Limb (tissue), 2 donors: ENCODE data around the gene CLCN7.
"Not testable (repeated sequence)": the region's sequence is repeated elsewhere in the genome, so short reads cannot be mapped to it uniquely, and the experiment has no call there.

Experiments used
- DNase-seq, 2 donors: peaks; one replicate each; pipeline ENCODE4 v3.0.0-alpha.2; 2016; ENCODE audit errors: extremely low spot score in 2 of 2

Gene CLCN7

DNA sequence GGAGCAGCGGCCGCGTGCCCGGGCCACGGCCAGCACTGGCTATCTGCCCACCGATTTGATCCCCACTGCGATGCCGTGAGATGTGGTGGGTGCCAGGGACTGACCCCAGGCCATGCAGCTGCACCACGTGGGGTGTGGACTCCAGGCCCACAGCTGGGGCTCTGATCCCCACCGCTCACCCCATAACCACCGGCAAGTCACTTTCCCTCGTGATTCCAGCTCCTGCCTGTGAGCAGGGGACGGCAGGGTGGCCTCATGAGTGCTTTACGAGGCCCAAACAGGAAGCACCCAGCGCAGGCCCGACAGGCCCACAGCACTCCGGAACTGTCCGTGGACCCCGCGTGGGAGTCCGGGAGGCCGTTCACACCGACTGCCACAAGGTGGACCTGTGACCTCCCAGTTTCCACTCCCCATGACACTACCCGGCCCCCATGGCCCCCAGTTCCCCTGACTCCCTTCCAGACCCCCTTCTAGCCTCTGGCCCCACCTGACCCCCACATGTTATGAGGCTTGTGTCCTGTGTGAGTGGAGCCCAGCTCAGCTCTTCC lies 13.3 kb upstream of the CLCN7 start:
- DNase-seq, result no peak

DNA sequence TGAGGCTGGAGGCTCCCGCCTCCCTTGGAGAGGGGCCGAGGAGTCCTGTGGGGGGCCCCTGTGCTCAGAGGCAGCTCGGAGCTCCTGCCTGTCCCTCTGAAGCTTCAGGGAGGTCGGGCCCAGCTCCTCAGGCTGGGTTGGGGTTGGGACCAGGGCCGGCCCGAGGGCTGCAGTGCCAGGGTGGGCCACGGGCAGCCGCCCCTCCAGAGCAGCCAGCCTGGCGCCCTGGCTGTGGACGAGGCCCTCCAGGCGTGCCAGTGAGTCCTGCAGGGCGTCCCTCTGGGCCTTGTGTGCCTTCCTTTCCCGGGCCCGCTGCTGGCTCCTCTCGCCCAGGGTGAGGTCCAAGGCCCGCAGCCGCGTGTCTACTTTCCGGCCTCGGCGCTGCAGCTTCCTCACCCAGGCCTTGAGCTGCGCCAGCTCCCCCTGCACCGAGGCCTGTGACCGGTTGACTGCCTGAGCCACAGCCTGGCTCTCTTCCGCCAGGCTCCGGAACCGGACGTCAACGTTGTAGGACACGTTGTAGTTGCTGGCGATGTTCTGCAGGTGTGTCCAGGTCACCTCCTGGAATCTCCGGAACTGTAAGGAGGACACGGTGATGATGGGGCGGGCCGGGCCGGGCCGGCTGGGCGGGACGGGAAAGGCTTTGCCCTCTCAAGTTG lies 12.7 kb upstream of the CLCN7 start:
- no peak for DNase-seq

DNA sequence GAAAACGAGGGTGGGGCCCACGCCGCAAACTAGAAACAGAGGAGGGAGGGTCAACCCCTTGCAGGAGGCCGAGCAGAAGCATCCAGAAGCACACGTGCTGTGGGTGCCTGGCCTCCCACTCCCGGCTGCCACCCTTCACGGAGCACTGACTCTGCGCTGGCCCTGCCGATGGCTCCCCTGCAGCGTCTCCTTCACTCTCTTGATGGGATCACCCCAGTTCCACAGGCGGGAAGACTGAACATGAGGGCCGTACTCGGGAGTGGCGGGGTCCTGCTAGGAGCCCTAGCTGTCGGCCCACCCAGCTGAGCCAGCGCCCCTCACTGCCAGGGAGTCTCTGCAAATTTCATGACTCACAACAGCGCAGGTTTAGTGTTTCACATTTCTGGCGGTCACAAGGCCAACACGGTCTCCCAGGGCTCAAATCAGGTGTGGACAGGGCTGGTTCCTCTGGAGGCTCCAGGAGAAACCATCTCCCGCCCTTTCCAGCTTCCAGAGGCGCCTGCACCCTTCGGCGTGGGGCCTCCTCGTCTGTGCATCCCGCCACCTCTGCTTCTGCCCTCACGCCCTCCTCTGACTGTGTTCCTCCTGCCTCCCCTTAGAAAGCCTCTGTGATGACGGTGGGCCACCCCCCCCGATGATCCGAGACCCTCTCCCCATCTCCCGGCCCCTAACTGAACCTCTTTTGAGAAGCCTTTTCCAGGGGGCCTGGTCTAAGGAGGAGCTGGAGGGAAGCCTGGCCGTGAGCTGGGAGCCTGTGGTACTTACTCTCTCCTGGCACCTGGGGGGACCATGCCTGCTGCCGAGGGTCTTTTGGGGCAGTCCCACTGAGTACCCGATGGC lies 11.9 kb upstream of the CLCN7 start:
- no peak for DNase-seq

DNA sequence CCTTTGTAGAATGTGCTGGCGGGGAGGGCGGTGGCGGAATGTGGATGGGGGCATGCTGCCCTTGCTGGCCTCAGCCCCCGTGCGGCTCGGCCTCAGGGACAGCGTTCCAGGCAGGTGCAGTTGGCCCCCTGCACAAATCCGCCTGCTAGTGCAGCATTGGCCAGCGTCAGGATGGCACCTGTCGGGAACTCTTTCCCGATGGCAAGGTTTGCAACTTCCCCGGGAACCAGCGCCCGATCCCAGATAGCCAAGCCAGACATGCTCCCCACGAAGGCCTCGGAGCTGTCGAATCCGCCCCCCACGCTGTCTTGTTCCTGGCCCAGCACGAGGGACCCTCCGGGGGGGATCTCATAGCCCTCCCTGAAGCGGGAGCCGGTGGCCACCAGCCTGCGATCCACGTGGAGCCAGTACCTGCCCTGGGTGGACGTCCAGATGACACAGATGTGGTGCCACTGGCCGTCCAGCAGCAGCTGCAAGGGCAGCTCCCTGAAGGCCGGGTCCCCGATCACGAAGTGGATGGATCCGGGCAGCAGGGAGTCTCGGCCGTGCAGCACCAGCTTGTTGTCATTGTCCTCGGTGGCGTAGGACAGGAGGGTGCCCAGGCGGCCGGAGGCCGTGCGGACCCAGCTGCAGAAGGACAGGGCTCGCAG lies 11.1 kb upstream of the CLCN7 start:
- DNase-seq, result no peak

DNA sequence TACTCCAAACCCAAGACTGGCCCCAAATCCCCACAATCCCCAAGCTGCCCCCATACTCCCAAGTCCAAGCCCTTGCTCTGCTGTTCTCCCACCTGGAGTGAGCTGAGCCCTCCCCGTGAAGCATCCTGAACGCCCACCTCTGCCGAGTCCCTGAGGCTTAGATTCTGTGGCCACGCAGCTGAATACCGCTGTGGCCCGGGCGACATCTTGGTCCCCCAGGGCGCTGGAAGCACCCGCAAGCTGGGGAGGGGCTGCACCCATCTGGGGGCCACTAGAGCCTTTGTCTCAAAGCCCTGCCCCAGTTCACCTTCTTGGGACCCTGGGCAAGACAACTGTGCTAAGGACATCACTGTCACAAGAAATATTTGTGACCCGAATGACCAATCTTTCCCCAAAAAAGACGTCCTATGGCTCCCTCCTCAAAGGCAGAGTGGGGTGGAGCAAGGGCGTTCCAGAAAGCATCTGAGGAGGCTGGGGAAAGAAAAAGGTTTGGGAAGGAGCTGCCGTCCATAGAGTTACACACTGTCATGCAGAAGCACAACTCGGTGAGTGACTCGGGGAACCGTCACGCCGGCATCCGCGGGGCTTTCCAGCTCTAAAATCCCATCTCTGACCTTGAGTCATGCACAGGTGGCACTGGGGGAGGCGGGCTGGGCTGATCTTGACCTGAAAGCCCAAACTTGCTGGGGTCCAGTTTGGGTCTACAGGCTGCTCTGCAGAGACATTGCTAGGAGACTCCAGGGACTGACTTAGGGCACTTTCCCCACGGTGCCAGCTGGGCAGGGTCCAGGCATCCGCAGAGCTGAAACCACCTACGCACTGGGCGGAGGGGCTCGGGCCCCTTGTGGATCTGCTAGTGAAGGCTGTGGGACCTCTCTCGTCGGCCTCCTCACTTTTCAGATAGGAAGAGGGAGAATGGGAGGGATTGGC lies 7.3 kb upstream of the CLCN7 start:
- DNase-seq, result no peak

DNA sequence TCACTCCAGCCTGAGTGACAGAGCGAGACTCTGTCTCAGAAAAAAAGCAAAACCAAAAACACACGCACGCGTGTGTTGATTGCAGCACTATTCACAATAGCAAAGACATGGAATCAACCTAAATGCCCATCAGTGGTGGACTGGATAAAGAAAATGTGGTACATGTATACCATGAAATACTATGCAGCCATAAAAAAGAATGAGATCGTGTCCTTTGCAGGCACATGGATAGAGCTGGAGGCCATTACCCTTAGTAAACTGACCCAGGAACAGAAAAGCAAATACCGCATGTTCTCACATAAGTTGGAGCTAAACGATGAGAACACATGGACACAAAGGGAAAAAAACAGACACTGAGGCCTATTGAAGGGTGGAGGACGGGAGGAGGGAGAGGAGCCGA lies 4.1 kb upstream of the CLCN7 start:
- DNase-seq, result not testable (repeated sequence)

DNA sequence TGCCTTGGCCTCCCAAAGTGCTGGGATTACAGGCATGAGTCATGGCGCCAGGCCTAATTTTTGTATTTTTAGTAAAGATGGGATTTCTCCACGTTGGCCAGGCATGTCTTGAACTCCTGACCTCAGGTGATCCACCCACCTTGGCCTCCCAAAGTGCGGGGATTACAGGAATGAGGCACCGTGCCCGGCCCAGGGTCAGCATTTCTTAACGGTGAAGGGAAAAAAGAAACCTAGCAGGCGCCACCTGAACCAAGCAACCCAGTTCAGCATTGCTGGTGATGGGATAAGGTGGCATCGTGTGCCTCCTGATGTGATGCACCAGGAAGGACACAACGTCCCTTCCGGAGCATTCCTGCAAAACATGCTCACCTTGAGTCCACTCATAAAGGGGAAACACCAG lies 2.2 kb upstream of the CLCN7 start:
- DNase-seq, result no peak

DNA sequence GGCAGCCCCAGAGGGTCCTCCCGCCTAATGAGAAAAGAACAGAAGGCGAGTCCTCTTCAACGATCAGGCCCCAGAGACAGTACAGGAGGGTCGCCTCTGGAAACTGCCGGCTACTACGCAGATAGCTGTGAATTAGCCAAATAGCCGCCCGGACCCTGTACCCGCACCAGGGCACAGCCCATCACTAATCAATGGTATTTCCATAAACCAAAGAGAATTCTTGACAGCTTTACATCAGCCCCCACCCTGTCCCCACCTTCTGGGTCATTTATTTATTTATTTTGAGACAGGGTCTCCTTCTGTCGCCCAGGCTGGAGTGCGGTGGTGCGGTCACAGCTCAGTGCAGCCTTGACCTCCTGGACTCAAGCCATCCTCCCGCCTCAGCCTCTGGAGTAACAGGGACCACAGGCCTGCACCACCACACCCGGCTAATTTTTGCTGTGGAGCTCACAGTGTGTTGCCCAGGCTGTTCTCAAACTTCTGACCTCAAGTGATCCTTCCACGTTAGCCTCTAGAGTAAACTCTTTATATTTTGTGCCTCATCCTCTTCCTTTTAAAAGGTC lies 805 bp upstream of the CLCN7 start:
- DNase-seq, result no peak

DNA sequence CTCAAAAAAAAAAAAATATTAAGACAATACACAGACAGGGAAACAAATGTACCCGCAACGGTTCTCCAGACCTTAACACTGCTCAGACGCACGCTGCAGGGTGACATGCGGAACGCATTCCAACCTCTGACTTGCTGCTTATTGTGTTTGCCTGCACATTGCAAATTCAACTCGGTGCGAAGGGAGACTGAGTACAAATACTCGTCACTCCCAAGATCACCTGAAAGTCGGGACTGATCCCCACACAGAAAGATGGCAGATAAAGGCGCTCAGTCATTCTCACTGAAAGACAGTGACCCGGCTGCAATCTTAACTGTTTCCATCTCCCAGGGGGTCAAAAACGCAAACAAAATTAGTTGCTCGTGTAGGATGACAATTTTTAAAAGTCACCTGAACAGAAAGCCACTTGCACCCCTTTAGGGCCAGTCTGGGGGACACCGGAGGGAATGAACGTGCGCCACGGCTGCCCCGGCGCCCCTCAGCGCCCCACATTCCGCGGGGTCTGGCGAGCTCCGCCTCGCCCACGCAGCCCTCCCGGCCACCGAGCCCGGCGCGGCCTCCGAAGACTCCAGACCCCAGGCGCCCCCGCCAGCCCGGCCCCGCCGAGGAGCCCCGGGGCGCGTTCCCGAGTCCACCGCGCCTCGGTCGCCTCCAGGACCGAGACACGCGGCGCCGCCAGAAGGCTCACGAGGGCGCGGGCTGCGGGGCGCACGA lies 589 bp downstream of the CLCN7 start:
- no peak for DNase-seq

DNA sequence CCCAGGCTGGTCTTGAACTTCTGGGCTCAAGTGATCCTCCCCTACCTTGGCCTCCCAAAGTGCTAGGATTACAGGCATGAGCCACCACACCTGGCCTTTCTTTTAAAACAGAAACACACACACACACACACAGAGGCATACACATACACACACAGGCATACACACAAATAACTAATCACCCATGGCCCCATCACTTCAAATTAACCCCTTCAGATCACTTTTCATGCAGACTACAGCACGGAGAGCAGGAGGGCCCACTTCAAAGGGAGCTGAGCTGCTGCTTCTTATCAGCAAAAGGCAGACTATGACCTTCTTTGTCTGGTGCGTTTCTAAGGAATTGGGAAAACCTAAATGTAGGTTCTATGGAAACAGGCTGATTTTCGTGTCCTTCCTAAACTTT lies 1.9 kb downstream of the CLCN7 start:
- DNase-seq, result no peak

DNA sequence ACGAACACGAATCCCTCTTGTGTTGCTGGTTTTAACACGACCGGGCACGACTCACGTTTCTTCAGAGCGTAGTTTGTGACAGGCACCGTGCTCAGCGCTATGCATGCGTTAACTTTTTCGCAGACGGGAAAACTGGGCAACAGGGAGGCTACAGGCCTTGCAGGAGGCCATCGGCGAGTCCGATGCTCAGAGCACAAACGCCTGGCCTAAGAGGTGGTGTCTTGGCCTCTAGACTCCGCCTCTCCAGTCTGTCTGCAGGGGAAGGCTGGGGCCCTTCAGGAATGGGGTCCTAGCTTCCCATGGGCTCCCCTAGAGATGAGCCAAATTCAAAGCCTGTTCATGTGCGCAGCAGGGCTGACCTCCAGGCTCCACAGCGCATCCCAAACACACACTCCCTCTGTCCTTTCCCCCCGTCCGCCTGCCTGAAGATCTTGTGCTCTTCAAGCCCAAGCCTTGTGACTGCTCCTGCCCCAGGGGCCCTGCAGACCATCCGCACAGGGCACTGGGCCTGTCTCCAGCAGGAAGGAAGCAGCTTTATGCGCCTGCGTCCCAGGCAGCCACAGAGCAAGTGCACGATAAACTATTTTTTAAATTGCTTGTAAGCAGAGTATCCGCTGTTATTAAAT lies 3.1 kb downstream of the CLCN7 start:
- DNase-seq, result no peak

DNA sequence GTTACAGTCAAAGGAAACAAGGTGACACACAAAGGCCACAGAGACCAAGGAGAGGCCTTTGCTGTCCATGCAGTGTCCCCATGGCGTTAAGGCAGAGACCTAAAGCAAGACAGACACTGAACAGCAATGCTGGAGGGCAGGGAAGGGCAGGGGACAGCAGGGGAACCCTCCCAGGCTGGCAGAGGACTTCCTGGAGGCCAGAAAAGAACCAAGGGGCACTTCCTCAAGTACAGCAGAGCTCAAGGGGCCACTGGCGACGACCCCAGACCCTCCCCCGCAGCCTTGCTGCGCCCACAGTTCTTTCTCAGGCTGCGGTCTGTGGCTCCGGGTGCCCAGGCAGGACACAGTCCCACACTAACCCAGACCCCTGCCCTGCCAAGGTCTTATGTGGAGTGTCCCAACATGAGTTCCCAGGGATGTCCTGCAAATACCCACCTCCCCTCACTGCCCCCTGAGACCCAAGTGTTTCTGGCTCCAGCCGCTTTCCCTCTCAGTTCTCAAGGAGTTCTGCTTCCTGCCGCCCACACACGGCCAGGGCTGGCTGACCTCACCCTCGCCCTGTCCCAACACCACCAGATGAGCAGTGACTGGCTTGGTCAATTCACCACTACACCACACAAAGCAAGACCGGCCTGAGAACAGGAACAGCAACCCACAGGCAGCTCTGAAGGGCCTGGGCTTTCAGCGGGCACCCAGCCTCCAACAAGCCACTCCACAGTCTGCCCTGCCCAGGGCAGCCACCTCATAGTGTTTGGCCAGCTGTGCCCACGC lies 4.2 kb downstream of the CLCN7 start:
- no peak for DNase-seq

DNA sequence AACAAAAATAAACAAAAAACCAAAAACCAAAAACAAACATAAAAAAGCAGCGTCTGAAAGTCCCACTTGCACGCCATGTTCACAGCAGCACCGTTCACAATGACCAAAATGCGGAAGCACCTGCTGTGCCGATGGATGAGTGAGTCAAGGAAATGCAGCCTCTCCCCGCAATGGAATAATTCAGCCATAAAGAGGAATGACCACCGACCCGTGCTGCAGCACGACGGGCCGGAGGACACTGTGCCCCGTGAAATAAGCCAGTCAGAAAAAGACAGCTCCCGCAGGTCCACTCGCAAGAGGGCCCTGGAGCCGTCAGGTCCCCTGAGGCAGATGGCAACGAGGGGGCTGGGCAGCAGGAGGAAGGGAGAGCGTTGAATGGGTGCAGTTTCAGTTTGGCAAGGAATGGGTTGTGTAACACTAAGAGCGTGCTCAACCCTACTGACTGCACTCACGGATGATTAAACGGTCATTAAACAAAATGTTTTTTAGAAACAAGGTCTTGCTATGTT lies 5.1 kb downstream of the CLCN7 start:
- DNase-seq, result no peak

DNA sequence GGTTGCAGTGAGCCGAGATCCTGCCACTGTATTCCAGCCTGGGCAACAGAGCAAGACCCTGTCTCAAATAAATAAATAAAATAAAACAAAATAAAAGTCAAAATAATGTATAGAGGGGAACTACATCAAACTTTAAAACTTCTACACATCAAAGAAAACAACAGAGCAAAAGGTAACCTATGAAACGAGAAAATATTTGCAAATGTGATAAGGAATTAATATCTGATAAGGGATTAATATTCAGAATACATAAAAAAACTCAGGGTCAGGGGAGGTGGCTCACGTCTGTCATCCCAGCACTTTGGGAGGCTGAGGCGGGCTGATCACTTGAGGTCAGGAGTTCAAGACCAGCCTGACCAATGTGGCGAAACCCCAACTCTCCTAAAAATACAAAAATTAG lies 5.7 kb downstream of the CLCN7 start:
- not testable (repeated sequence) for DNase-seq

DNA sequence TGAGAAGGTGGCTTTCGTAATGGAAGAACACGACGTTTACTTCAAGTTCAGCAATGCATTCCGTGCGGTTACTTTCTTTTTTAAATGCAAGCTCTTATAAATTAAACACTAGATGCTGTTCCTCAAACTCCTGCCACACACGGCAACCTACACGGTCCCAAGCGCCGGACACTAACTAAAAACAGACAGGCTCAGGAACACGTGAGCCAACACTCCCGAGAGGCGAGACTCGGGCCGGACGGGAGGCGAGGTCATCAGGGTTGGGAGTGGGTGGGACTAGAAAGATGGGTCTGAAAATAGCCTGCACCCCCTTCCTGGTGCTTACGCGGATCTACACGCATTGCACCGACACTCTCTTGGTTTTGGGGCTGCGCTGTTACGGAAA lies 6.4 kb downstream of the CLCN7 start:
- no peak for DNase-seq

DNA sequence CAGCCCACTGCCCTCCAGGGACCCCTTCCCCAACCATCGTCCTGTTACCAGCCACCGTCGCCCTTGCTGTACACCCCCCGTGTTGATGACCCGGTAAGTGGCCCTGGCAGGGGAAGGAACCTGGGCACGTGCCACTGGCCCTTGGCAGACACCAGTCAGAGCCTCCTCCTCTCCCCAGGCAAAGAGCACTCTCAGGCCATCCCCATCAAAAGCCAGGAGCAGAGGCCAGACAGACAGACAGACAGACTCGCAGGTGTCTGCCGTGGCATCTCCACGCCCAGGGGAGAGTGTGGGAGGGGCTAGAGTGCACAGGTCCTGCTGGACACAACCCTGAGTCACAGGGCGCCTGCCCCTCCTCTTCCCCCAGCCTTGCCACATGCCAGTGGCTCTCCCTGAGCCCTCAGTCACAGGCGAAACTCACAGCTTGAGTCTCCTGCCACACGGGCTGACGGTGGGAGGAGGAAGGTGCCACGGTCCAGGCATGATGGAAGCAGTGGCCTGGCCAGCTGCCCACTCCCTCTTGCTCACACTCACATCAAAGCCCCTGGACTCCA lies 7.8 kb downstream of the CLCN7 start:
- no peak for DNase-seq

DNA sequence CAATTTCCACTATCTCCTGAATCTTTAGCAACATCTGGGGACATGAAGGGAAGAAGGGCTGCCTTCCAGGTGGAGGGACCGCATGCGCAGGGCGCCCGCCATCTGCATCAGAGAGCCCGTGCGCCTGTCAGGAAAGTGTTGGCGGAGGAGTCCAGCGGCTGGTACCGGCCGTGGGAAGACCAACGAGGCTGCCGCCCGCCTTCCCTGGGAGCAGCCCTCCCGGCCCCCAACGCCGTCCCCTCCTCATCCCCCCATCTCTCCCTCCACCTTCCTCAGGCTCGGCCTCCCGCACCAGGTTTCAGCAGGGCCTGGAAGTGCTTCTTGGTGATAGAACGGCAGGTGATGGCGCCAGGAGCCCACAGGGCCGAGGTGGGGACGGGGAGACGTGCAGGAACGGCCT lies 8.8 kb downstream of the CLCN7 start:
- DNase-seq, result no peak

DNA sequence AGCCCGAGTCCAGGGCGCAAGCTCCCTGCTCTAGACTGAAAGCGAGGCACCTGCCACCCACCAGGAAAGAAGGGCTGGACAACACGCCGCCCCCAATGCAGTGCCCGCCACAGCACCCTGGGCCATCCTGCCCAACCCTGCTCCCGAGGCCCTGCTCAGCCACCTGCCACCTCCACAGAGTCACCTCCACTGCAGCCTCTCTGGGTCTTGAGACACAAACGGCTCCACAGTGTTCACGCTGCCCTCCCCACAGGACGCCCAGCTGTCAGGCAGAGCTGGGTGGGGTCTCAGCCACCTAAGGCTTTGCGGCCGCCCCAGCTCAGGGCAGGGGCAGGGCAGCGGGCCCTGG lies 9.3 kb downstream of the CLCN7 start:
- DNase-seq, result no peak
